OCI-LY3 (cell line): ENCODE data around the gene PKP4.

Experiments
- H2AFZ ChIP-seq: fragments of 200-600, 300-600 bp; shearing (Covaris generic); 2 replicates; pipeline ENCODE4 v1.6.0; 2014; ENCODE audit warnings: antibody characterized with exemption, low read depth, low read length
- H3K27ac ChIP-seq: fragments of 200-600, 300-600 bp; sonication (generic); 2 replicates; pipeline ENCODE4 v1.5.1; 2014; ENCODE audit warnings: mild to moderate bottlenecking, low read length, moderate library complexity, mixed read lengths
- H3K27me3 ChIP-seq: fragments of 200-600, 300-600 bp; sonication (generic); 2 replicates; pipeline ENCODE4 v1.6.1; 2014; ENCODE audit warnings: low read depth, low read length, mixed read lengths
- H3K36me3 ChIP-seq: fragments of 200-600, 300-600 bp; sonication (generic); replicated peaks from 2 replicates; pipeline ENCODE3; 2014; ENCODE audit warnings: low read depth, low read length, mixed read lengths
- H3K4me1 ChIP-seq: fragments of 300-600, 200-600 bp; sonication (generic); 2 replicates; pipeline ENCODE4 v1.6.1; 2014; ENCODE audit warnings: low read length, mixed read lengths
- H3K4me2 ChIP-seq: fragments of 200-600, 300-600 bp; sonication (generic); 2 replicates; pipeline ENCODE4 v1.6.1; 2014; ENCODE audit warnings: low read length, mixed read lengths
- H3K4me3 ChIP-seq: fragments of 300-600, 200-600 bp; sonication (generic); 2 replicates; pipeline ENCODE4 v1.5.1; 2014; ENCODE audit warnings: antibody characterized with exemption, mild to moderate bottlenecking, low read length, moderate library complexity
- H3K79me2 ChIP-seq: fragments of 300-600, 200-600 bp; shearing (Covaris generic); 2 replicates; pipeline ENCODE4 v1.6.1; 2014; ENCODE audit warnings: mild to moderate bottlenecking, low read length, mixed read lengths
- H3K9ac ChIP-seq: fragments of 300-600, 200-600 bp; shearing (Covaris generic); 2 replicates; pipeline ENCODE4 v1.6.0; 2014; ENCODE audit warnings: mild to moderate bottlenecking, low read length, moderate library complexity
- H3K9me3 ChIP-seq: fragments of 200-600, 300-600 bp; shearing (Covaris generic); 2 replicates; pipeline ENCODE4 v1.6.1; 2014; ENCODE audit warnings: low read length, mixed read lengths; ENCODE audit not compliant: insufficient read depth
- H4K20me1 ChIP-seq: fragments of 200-600, 300-600 bp; sonication (generic); 2 replicates; pipeline ENCODE4 v1.6.1; 2016; ENCODE audit warnings: low read length, mixed read lengths; ENCODE audit not compliant: insufficient read depth
- CTCF ChIP-seq: fragments of 200-600, 300-600 bp; sonication (generic); IDR thresholded peaks from 2 replicates; pipeline ENCODE4 v1.5.1; 2014; ENCODE audit warnings: antibody characterized with exemption, low read length, low read depth
- EZH2phosphoT487 ChIP-seq: fragments of 200-600 bp; shearing (Covaris generic); IDR thresholded peaks from 2 replicates; pipeline ENCODE4 v1.6.1; 2018; ENCODE audit warnings: antibody characterized with exemption, mixed run types, low read depth

Gene PKP4

GRCh38 chr2:158645299-158645698, 188.5 kb downstream of the PKP4 start:
- H3K4me1 ChIP-seq: peaks cover 3% of the 10 kb centered on the region

DNA sequence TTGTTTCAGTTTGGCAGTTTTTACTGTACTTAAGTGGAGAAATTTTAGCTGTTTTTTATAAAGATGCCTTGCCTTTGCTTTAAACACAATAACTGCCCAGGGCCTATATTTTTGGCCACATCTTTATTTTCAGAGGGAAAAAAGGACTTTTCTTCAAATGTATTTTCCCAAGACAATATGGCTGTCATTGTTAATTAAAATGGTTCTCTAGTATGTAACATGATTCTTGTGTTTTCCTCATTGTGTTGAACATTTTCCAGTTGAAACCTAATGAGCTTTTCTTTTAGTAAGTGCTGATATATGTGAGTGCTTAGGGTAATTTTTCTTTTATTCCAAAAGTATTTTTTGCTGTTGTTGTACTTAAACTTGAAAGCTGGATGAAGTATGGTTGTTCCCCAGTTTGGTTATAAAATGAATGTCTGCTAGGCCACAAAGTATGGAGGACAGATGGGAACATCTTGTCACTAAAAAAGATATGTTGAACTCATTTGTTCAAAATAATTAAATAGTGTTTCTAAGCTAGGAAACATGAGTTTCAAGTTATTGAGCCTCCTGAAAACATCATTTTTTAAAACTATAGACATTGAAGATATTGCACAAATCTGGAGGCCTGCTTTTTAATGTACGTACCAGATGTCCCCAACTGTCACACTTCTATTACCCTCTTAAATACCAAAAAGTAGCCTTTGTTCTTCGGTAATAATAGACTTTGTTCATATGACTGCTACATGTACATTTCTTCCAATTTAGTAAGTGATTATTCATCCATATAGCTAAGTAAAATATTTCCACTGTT, 190.9 kb downstream of the PKP4 start:
- Histone ChIP-seq H3K4me1 (no peaks in the 10 kb centered on the region), H3K27me3 (no peaks in the 10 kb centered on the region), H3K4me3 (no peak overlapping the region), H3K79me2 (no peaks in the 10 kb centered on the region), H3K9ac (no peak overlapping the region), H4K20me1 (no peaks in the 10 kb centered on the region), H3K27ac (no peak overlapping the region), H3K9me3 (no peaks in the 10 kb centered on the region), H2AFZ (no peak overlapping the region), H3K36me3 (peaks cover 3% of the 10 kb centered on the region), H3K4me2 (no peak overlapping the region)
- TF ChIP-seq EZH2phosphoT487 (no peak), CTCF (no peak)

More at GRCh38 chr2:158645299-158645698, 188.5 kb downstream of the PKP4 start:
- no peak overlapping the region for H3K4me2 ChIP-seq
- H2AFZ ChIP-seq: no peak overlapping the region
- no peak overlapping the region for H3K27ac ChIP-seq
- H3K4me3 ChIP-seq: no peak overlapping the region
- no peaks in the 10 kb centered on the region for H3K9me3 ChIP-seq
- peaks cover 5% of the 10 kb centered on the region for H3K36me3 ChIP-seq
- no peaks in the 10 kb centered on the region for H3K79me2 ChIP-seq
- no peaks in the 10 kb centered on the region for H3K27me3 ChIP-seq
- TF ChIP-seq CTCF (no peak), EZH2phosphoT487 (no peak)
- H4K20me1 ChIP-seq: no peaks in the 10 kb centered on the region
- H3K9ac ChIP-seq: no peak overlapping the region

DNA sequence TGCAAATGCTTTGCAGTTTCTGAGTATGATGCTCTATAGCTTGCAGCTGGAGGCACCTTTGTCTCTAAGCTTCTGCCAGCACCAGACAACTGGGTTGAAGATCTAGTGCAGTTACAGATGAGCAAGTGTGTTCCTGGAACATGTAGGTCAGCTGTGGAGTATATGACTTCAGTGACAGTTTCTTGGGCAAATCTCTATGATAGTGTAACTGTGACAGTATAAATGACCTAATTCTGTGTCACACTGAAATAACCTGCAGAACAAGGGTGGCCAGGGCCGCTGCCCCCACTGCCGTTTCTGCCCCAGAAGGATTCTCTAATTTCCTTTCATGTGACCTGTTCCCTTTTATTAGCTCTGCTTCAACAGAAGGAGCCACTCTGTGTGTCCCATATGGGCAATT, 193.1 kb downstream of the PKP4 start:
- H4K20me1 ChIP-seq: no peaks in the 10 kb centered on the region
- H2AFZ ChIP-seq: no peak overlapping the region
- H3K9me3 ChIP-seq: no peaks in the 10 kb centered on the region
- H3K4me1 ChIP-seq: no peaks in the 10 kb centered on the region
- no peaks in the 10 kb centered on the region for H3K27me3 ChIP-seq
- H3K79me2 ChIP-seq: no peaks in the 10 kb centered on the region
- no peak overlapping the region for H3K4me3 ChIP-seq
- H3K27ac ChIP-seq: no peak overlapping the region
- H3K9ac ChIP-seq: no peak overlapping the region
- TF ChIP-seq CTCF: no peak
- TF ChIP-seq EZH2phosphoT487: no peak
- H3K4me2 ChIP-seq: no peak overlapping the region
- peaks cover 3% of the 10 kb centered on the region for H3K36me3 ChIP-seq

- Histone ChIP-seq H3K36me3 (no peaks in the 10 kb centered on the region), H3K27me3 (no peaks in the 10 kb centered on the region), H3K9ac (no peak overlapping the region), H3K4me2 (no peak overlapping the region), H2AFZ (no peak overlapping the region), H4K20me1 (no peaks in the 10 kb centered on the region), H3K4me1 (no peaks in the 10 kb centered on the region), H3K4me3 (no peak overlapping the region), H3K9me3 (no peaks in the 10 kb centered on the region), H3K27ac (no peak overlapping the region), H3K79me2 (no peaks in the 10 kb centered on the region)
- no peak for TF ChIP-seq CTCF
- no peak for TF ChIP-seq EZH2phosphoT487
Observed at GRCh38 chr2:158650646-158651357, 194.1 kb downstream of the PKP4 start.
